Measurements from ENCODE around the gene INSYN2B.

GRCh38 chr5:169832845-169833244 is 147.4 kb downstream of the INSYN2B start:
- no peak for TF ChIP-seq CTCF (IDR thresholded peaks at IDR 0.05)
- TF ChIP-seq POLR2A (IDR thresholded peaks at IDR 0.05), result no peak
- no peak for TF ChIP-seq EP300 (IDR thresholded peaks at IDR 0.05)
- no peak for TF ChIP-seq POLR2AphosphoS5 (IDR thresholded peaks at IDR 0.05)

Measured in gastroesophageal sphincter (tissue), 3 donors.